ENCODE measurements around the gene LRBA. TPM values are rescaled to one million over a fixed set of nuclear protein-coding genes. Genes with fewer than 3 reads are reported as not detected.

LRBA gene
- total and polyA plus RNA-seq, 9 of the 15 experiments (the other 6 are each of a cell fraction or from before 2014, with no cell fraction given) = 24.2 to 88.7 (median 59.7) TPM

DNA sequence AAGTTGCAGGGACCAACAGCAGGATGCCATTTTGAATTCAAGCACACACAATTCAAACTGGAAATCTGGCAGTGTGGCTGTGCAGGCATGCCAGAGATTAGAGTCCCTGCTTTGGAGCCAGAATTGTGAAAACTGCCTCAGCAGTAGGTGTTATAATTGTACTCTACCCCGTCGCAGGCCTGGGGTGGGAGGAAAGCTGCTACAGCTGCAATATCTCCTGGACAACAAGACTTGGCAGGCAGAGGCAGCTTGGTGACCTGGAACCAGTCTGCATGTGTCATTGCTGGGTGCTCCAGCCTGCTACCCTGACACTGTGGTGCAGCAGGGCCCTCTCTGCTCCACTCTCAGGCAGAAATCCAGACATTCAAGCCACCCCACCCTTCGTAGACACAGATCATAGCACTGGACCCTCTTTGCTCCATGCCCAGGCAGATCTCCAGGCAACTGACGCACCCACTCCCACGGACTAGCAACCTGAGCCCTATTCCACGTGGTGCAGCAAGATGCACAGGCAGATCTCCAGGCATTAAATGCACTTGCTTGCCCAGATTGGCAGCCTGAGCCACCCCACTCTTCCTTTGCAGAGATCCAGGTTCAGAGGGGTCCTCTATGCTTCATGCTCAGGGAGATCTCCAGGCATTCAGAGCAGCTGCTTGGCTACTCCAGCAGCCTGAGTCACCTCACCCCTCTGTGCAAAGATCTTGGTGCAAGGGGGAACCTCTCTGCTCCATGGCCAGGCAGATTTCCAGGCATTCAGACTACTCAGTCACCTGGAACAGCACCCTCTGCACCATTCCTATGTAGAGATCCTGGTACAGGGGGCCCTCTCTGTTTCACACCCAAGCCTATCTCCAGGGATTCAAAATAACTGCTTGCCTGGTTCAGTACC lies 140.5 kb downstream of the LRBA start:
- in situ Hi-C loops (cut with MboI) (loop anchor here (25.0 kb wide), 1 partner anchor 862 kb away; no protein-coding TSS in a partner anchor), intact Hi-C loops (cut with micrococcal nuclease) (loop anchor here (5.0 to 10.0 kb wide), 2 partner anchors 173 to 860 kb away; no protein-coding TSS in a partner anchor)
- no peak overlapping the region for H3K27ac ChIP-seq (ENCODE audit: extremely low read depth, low read depth, low read length)
- POLR2A ChIA-PET = interaction anchor here (1.3 kb wide), 1 partner anchor 10 kb away, joined by 3 read pairs; no protein-coding TSS in a partner anchor
- no peak for DNase-seq (ENCODE audit: extremely low read depth in 1 of 4, low spot score in 3 of 4)
- no peaks in the 10 kb centered on the region for H3K9me1 ChIP-seq (ENCODE audit: control insufficient read depth, insufficient read depth, low read length)
- WGBS (ENCODE audit: insufficient coverage, low coverage, missing lambda C conversion rate) = 81% methylated on average over 6 of the region's 6 CpGs
- peaks cover 9% of the 10 kb centered on the region; the same call in 2 of the 3 replicates for H3K79me2 ChIP-seq (ENCODE audit: control insufficient read depth, insufficient read depth, low read length)
- H3K4me3 ChIP-seq = no peak overlapping the region
- no peak overlapping the region for H3K4me2 ChIP-seq (ENCODE audit: insufficient read depth, low read length)
- FAIRE-seq = no peak
- peaks cover 3% of the 10 kb centered on the region; the same call in 1 of the 2 replicates for H3K9me3 ChIP-seq (replicated peaks; ENCODE audit: control insufficient read depth, insufficient read depth, low read depth, low read length)
- H3K4me1 ChIP-seq (replicated peaks in 1 of 2; ENCODE audit: control insufficient read depth in 2 of 2, insufficient read depth in 2 of 2, low read length in 2 of 2) = no peaks in the 10 kb centered on the region
- no peak overlapping the region for H2AFZ ChIP-seq (ENCODE audit: low read depth, low read length)
- peaks cover 11% of the 10 kb centered on the region; the same call in 2 of the 3 replicates for H3K36me3 ChIP-seq (ENCODE audit: control insufficient read depth, insufficient read depth, low read length)
- CTCF ChIA-PET (ENCODE audit: low intra/inter-chr PET ratio) = no interaction called here
- H3K9ac ChIP-seq (ENCODE audit: insufficient read depth in 1 of 2, low read depth in 2 of 2, low read length in 2 of 2) = 0 out of 4 replicates have a peak overlapping the region, but pooled peaks of 1 of the 2 experiments have one; percentile 21
- ATAC-seq = peak; percentile 46
- no peaks in the 10 kb centered on the region for H3K27me3 ChIP-seq (ENCODE audit: control insufficient read depth in 2 of 2, insufficient read depth in 2 of 2, low read length in 2 of 2)
- BruUV-seq (replicated peaks) = no TSS peak
- no peaks in the 10 kb centered on the region for H4K20me1 ChIP-seq (replicated peaks; ENCODE audit: control insufficient read depth, insufficient read depth, low read length)
- TF ChIP-seq, protein P1, sequence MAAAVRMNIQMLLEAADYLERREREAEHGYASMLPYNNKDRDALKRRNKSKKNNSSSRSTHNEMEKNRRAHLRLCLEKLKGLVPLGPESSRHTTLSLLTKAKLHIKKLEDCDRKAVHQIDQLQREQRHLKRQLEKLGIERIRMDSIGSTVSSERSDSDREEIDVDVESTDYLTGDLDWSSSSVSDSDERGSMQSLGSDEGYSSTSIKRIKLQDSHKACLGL (CRISPR knock-in tag; IDR thresholded peaks at IDR 0.05; ENCODE audit: borderline replicate concordance, poor library complexity, severe bottlenecking) = no peak
- TF ChIP-seq ILK (tag; IDR thresholded peaks at IDR 0.05; ENCODE audit: borderline replicate concordance, low read depth) (no peak), POLR3G (IDR thresholded peaks at IDR 0.05; ENCODE audit: extremely low read depth, insufficient read length, insufficient replicate concordance) (no peak), ZNF316 (IDR thresholded peaks at IDR 0.05) (no peak), SMARCA5 (IDR thresholded peaks at IDR 0.05) (no peak), SRSF1 (IDR thresholded peaks at IDR 0.05; ENCODE audit: low read depth, low read length) (no peak), TBL1XR1 (IDR thresholded peaks at IDR 0.05; ENCODE audit: low read length in 2 of 2) (no peak), YBX1 (IDR thresholded peaks at IDR 0.05) (no peak), TAF9B (IDR thresholded peaks at IDR 0.05; ENCODE audit: partially characterized antibody) (no peak), ZNF717 (CRISPR knock-in tag; IDR thresholded peaks at IDR 0.05) (no peak), ETV1 (tag; conservative IDR thresholded peaks at IDR 0.05; ENCODE audit: low read depth) (no peak), ZC3H8 (IDR thresholded peaks at IDR 0.05) (no peak), CHCHD3 (CRISPR knock-in tag; IDR thresholded peaks at IDR 0.05) (no peak), NFE2 (IDR thresholded peaks at IDR 0.05; ENCODE audit: low read depth) (no peak), CREM (IDR thresholded peaks at IDR 0.05; ENCODE audit: low read depth) (no peak), TEAD2 (tag; IDR thresholded peaks at IDR 0.05) (no peak)
- TF ChIP-seq, protein P2, sequence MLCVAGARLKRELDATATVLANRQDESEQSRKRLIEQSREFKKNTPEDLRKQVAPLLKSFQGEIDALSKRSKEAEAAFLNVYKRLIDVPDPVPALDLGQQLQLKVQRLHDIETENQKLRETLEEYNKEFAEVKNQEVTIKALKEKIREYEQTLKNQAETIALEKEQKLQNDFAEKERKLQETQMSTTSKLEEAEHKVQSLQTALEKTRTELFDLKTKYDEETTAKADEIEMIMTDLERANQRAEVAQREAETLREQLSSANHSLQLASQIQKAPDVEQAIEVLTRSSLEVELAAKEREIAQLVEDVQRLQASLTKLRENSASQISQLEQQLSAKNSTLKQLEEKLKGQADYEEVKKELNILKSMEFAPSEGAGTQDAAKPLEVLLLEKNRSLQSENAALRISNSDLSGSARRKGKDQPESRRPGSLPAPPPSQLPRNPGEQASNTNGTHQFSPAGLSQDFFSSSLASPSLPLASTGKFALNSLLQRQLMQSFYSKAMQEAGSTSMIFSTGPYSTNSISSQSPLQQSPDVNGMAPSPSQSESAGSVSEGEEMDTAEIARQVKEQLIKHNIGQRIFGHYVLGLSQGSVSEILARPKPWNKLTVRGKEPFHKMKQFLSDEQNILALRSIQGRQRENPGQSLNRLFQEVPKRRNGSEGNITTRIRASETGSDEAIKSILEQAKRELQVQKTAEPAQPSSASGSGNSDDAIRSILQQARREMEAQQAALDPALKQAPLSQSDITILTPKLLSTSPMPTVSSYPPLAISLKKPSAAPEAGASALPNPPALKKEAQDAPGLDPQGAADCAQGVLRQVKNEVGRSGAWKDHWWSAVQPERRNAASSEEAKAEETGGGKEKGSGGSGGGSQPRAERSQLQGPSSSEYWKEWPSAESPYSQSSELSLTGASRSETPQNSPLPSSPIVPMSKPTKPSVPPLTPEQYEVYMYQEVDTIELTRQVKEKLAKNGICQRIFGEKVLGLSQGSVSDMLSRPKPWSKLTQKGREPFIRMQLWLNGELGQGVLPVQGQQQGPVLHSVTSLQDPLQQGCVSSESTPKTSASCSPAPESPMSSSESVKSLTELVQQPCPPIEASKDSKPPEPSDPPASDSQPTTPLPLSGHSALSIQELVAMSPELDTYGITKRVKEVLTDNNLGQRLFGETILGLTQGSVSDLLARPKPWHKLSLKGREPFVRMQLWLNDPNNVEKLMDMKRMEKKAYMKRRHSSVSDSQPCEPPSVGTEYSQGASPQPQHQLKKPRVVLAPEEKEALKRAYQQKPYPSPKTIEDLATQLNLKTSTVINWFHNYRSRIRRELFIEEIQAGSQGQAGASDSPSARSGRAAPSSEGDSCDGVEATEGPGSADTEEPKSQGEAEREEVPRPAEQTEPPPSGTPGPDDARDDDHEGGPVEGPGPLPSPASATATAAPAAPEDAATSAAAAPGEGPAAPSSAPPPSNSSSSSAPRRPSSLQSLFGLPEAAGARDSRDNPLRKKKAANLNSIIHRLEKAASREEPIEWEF (CRISPR knock-in tag; IDR thresholded peaks at IDR 0.05) = no peak

Data from K562 (cell line).